Smooth muscle cell (in vitro differentiated cells): Measurements from ENCODE around the gene TBCD. TPM values are rescaled to one million over a fixed set of nuclear protein-coding genes. Genes with fewer than 3 reads are reported as not detected.

Experiments
- DNase-seq: peaks from one replicate; lab custom pipeline; 2025; ENCODE audit not compliant: unreplicated experiment; lab: John Stamatoyannopoulos, UW
- H2AFZ ChIP-seq: fragments of 200-600 bp; sonication (generic); 2 replicates; pipeline ENCODE4 v1.6.0; 2016; ENCODE audit warnings: antibody characterized with exemption, low read depth, mild to moderate bottlenecking
- H3F3A ChIP-seq: fragments of 200-600 bp; sonication (generic); 2 replicates; pipeline ENCODE4 v1.6.0; 2017; ENCODE audit warnings: antibody characterized with exemption, low read depth
- H3K27ac ChIP-seq: fragments of 200-600 bp; sonication (generic); 2 replicates; pipeline ENCODE4 v1.5.1; 2016; ENCODE audit warnings: low read depth, mild to moderate bottlenecking
- H3K27me3 ChIP-seq: fragments of 200-600 bp; sonication (generic); 2 replicates; pipeline ENCODE4 v1.6.1; 2016; ENCODE audit warnings: low read depth, mild to moderate bottlenecking
- H3K36me3 ChIP-seq: fragments of 200-600 bp; sonication (generic); 2 replicates; pipeline ENCODE4 v1.5.1; 2016; ENCODE audit warnings: low read depth
- H3K4me1 ChIP-seq: fragments of 200-600 bp; sonication (generic); 2 replicates; pipeline ENCODE4 v1.5.1; 2016; ENCODE audit warnings: low read depth
- H3K4me2 ChIP-seq: fragments of 200-600 bp; sonication (generic); 2 replicates; pipeline ENCODE4 v1.6.0; 2016; ENCODE audit warnings: mild to moderate bottlenecking
- H3K4me3 ChIP-seq: fragments of 200-600 bp; sonication (generic); 2 replicates; pipeline ENCODE4 v1.5.1; 2016; ENCODE audit warnings: mild to moderate bottlenecking
- H3K79me2 ChIP-seq: fragments of 200-600 bp; sonication (generic); 2 replicates; pipeline ENCODE4 v1.6.0; 2016; ENCODE audit warnings: low read depth, mild to moderate bottlenecking
- H3K9ac ChIP-seq: fragments of 200-600 bp; sonication (generic); 2 replicates; pipeline ENCODE4 v1.6.0; 2016; ENCODE audit warnings: low read depth
- H3K9me3 ChIP-seq: fragments of 200-600 bp; sonication (generic); replicated peaks from 2 replicates; pipeline ENCODE4 v1.5.1; 2016; ENCODE audit warnings: low read depth
- H4K20me1 ChIP-seq: fragments of 200-600 bp; sonication (generic); 2 replicates; pipeline ENCODE4 v1.6.0; 2016; ENCODE audit warnings: low read depth
- WGBS: methylation state at CpG from one replicate; pipeline ENCODE4 v1.1.7; 2016; ENCODE audit warnings: low lambda C conversion rate; 5-methylcytosine and 5-hydroxymethylcytosine counted together
- polyA plus RNA-seq: library from polyadenylated mRNA; unstranded; fragments of >200 nt; fragmentation: Nextera tagmentation; extraction: Ambion mirVana; gene quantifications from 2 replicates; pipeline ENCODE4 v1.2.1, GENCODE V29; 2016
- total RNA-seq: library from RNA; depleted of rRNA; stranded (reverse); fragments of >200 nt; gene quantifications from 2 replicates; pipeline ENCODE4 v1.2.3, GENCODE V29; 2014
- TF ChIP-seq, protein P1 (sequence below): fragments of 200-600 bp; sonication (generic); IDR thresholded peaks from 2 replicates; pipeline ENCODE4 v1.5.1; 2017; ENCODE audit warnings: borderline replicate concordance, mild to moderate bottlenecking, antibody characterized with exemption; ENCODE audit not compliant: insufficient read depth, poor library complexity, severe bottlenecking

The TBCD gene
- total and polyA plus RNA-seq, 2 experiments from 2014 or later, result 29.1 to 38.8 TPM

DNA sequence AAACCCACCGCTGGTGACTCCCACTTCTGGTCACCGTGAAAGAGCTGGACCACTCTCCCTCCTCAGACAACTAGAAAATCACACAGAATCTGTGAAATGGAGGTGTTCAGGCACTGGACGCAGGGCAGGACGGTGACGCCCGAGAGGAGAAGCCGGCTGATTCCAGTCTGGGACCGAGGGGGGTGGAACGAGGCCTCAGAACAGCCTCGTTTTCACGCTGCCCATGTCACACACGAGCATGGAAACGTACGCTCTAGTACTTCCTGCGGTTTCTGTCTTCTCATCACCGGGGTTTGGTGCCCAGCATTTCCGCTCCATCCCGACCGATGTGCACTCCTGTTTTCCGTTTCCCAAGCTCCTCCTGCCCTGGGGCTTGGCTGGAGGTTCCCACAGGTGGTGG lies 225.7 kb downstream of the TBCD start:
- TF ChIP-seq, protein P1, sequence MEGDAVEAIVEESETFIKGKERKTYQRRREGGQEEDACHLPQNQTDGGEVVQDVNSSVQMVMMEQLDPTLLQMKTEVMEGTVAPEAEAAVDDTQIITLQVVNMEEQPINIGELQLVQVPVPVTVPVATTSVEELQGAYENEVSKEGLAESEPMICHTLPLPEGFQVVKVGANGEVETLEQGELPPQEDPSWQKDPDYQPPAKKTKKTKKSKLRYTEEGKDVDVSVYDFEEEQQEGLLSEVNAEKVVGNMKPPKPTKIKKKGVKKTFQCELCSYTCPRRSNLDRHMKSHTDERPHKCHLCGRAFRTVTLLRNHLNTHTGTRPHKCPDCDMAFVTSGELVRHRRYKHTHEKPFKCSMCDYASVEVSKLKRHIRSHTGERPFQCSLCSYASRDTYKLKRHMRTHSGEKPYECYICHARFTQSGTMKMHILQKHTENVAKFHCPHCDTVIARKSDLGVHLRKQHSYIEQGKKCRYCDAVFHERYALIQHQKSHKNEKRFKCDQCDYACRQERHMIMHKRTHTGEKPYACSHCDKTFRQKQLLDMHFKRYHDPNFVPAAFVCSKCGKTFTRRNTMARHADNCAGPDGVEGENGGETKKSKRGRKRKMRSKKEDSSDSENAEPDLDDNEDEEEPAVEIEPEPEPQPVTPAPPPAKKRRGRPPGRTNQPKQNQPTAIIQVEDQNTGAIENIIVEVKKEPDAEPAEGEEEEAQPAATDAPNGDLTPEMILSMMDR, result no peak
- H3K9me3 ChIP-seq, result no peaks in the 10 kb centered on the region
- H3K9ac ChIP-seq, result no peak overlapping the region
- H3K4me3 ChIP-seq, result no peak overlapping the region
- no peak overlapping the region for H3K27ac ChIP-seq
- H3K4me2 ChIP-seq, result no peak overlapping the region
- no peak overlapping the region for H2AFZ ChIP-seq
- no peak for DNase-seq
- H3K36me3 ChIP-seq, result no peaks in the 10 kb centered on the region
- H3F3A ChIP-seq, result no peaks in the 10 kb centered on the region
- H4K20me1 ChIP-seq, result no peaks in the 10 kb centered on the region
- WGBS, result 93% methylated on average over 20 of the region's 20 CpGs
- no peaks in the 10 kb centered on the region for H3K79me2 ChIP-seq
- H3K4me1 ChIP-seq, result no peaks in the 10 kb centered on the region
- no peaks in the 10 kb centered on the region for H3K27me3 ChIP-seq

DNA sequence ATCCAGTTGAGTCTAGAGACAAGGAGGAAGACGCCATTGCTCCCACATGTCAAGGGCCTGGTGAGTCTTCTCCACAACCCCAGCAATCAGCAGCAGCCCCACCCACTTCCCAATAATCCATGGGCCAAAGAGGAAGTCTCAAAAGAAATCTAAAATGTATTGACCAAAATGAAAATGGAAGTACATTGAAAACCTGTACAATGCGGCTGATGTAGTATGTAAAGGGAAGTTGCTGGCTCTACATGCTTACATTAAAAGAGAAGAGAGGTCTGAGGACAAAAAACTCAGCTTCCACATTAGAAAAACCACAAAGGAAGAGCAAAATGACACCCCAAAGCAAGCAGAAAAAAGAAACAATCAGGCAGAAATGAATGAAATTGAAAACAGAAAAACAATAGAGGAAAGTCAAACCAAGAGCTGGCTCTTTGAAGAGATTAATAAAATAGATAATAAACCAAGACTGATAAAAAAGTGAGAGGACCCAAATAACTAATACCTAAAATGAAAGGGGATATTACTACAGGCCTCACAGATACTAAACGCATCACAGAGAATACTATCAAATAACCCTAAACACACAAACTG lies 227.0 kb downstream of the TBCD start:
- Histone ChIP-seq H3F3A (no peaks in the 10 kb centered on the region), H3K9ac (no peak overlapping the region), H3K9me3 (no peaks in the 10 kb centered on the region), H3K4me3 (no peak overlapping the region), H3K27ac (no peak overlapping the region), H2AFZ (no peak overlapping the region), H3K36me3 (no peaks in the 10 kb centered on the region), H3K4me1 (no peaks in the 10 kb centered on the region), H3K27me3 (no peaks in the 10 kb centered on the region), H3K79me2 (no peaks in the 10 kb centered on the region), H4K20me1 (no peaks in the 10 kb centered on the region), H3K4me2 (no peak overlapping the region)
- 92% methylated on average over 3 of the region's 3 CpGs for WGBS
- no peak for DNase-seq
- TF ChIP-seq, protein P1, result no peak

DNA sequence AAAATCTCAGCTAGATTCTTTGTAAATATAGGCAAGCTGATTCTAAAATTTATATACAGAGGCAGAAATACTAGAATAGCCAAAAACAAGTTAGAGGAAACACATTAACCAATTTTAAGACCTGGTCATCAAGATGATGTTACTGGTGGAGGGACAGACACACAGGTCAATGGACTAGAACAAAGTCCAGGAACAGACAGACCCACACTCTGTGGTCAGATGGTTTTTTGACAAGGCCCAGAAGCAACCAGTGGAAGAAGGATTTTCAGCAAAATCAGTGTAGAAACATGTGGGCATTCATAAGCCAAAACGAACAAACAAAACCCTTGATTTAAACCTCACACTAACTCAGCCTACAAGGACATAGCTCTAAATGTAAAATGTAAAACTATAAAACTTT lies 227.9 kb downstream of the TBCD start:
- no peak overlapping the region for H3K27ac ChIP-seq
- H3F3A ChIP-seq, result no peaks in the 10 kb centered on the region
- DNase-seq, result no peak
- no peaks in the 10 kb centered on the region for H3K36me3 ChIP-seq
- no peak overlapping the region for H3K4me2 ChIP-seq
- no peak overlapping the region for H3K4me3 ChIP-seq
- TF ChIP-seq, protein P1, result no peak
- no peaks in the 10 kb centered on the region for H3K79me2 ChIP-seq
- no peak overlapping the region for H2AFZ ChIP-seq
- no peaks in the 10 kb centered on the region for H4K20me1 ChIP-seq
- no peak overlapping the region for H3K9ac ChIP-seq
- H3K4me1 ChIP-seq, result no peaks in the 10 kb centered on the region
- H3K27me3 ChIP-seq, result no peaks in the 10 kb centered on the region
- 91% methylated on average over 1 of the region's 1 CpG for WGBS
- no peaks in the 10 kb centered on the region for H3K9me3 ChIP-seq

DNA sequence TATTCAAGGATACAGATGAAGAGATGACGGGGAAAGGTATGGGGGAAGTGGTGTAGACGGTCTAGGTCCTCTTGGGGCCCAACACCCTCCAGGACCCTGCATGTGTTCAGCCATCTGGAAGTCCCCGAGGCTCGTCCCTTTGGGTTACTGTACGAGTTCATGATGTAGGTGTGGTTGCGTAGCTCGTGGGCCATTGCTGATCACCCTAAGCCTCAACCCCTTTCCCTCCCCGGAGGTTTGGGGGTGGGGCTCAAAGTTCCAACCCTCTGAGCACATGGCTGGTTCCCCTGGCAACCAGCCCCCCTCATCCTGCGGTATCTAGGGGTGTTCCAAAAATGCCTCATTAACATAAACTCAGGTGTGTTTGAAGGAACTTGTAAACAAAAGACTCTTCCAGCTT lies 228.8 kb downstream of the TBCD start:
- Histone ChIP-seq H3F3A (no peaks in the 10 kb centered on the region), H3K9me3 (no peaks in the 10 kb centered on the region), H3K4me2 (no peak overlapping the region), H3K27me3 (no peaks in the 10 kb centered on the region), H3K9ac (no peak overlapping the region), H4K20me1 (no peaks in the 10 kb centered on the region), H3K4me3 (no peak overlapping the region), H3K36me3 (no peaks in the 10 kb centered on the region), H3K27ac (no peak overlapping the region), H3K4me1 (no peaks in the 10 kb centered on the region), H3K79me2 (no peaks in the 10 kb centered on the region), H2AFZ (no peak overlapping the region)
- TF ChIP-seq, protein P1, result no peak
- DNase-seq, result no peak
- 86% methylated on average over 9 of the region's 9 CpGs for WGBS
